GM10847 (cell line): ENCODE measurements around the gene RANBP10.

Source experiments
- POLR2A ChIP-seq: IDR thresholded peaks from 2 replicates; pipeline ENCODE4 v1.6.1; 2011; ENCODE audit not compliant: insufficient read length; ENCODE audit errors: extremely low read depth

Gene RANBP10

DNA sequence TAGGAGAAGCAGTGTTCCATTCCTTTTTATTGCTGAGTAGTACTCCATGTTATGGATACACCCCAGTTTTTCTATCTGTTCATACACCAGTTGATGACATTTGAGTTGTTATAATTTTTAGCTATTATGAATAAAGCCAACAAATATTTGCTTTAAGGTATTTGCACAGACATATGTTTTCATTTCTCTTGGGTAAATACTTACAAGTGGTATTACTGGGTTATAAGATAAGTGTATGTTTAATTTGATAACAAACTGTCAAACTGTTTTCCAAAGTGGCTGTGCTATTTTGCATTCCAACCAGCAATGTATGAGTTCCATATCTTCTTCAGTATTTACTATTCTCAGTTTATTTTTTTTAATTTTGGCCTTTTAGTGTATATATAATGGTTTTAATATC lies 59.5 kb downstream of the RANBP10 start:
- TF ChIP-seq POLR2A, result no peak

DNA sequence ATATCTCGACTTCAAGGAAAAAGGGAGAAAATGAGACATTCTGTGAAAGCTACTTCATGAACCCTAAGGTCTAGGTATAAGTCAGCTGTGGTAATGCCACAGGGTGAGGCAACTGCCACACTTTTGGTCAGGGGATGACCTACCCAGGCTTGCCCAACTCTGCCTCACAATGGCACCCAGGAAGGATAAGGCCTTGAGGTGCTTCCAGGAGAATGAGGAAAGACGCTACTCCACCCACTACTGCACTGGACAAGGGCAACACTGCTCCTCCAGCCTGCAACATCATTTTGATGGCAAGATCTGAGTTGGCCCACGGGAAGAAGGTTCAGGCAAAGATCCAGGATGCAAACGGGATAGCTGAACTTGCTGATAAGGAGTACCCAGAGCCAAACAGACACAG lies 65.2 kb downstream of the RANBP10 start:
- no peak for TF ChIP-seq POLR2A

DNA sequence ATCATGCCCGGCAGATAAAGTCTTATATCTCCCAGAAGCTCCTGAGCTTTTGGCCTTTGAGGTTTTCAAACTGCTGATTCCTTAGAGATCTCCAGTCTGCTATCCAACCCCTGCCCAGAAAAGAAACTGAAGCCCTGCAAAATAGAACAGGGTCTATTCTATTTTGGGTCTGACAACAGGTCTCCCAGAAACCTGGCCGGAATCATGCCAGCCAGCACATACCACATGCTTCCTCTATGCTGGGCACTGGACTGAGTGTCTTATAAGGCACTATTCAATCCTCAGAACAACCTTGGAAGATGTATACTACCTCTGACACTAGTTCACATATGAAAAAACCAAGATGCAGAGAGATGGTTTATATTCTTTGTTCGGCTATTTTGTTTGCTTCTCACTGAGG lies 66.0 kb downstream of the RANBP10 start:
- TF ChIP-seq POLR2A, result no peak

DNA sequence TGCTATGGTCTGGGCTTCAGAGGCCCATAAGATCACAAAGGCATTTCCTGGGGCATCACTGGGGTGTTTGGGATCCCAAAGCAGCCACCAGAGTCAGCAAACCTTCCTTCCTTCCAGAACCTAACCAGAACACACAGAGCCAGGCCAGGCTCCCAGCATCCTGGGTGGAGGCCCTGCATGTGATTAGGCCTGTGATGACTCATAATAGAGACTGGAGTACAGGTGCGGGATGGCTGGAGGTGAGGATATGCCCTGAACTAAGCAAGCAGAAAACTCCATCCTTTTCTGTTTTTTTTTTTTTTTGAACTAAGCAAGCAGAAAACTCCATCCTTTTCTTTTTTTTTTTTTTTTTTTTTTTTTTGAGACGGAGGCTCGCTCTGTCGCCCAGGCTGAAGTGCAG lies 69.5 kb downstream of the RANBP10 start:
- no peak for TF ChIP-seq POLR2A

DNA sequence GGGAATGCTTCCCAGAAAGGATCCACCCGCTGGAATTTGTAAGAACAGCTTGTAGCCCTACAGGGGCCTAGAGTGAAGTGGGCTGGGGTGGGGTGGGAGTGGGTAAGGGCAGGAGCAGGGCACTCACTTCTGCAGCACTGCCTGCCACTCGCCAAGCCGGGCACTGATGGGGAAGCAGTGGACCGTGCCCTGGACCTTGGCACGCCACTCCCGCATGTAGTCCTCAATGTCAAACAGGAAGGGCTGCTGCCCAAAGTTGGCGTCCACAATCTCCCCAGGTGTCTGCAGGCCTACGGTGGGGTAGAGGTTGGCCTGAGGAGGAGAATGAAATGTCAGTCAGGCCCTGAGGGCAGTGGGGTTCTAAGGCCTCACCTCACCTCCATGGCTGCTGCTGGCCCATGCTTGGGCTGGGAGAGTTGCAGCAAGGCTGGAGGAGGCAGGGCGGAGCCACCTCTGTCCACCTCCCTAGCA lies 71.6 kb downstream of the RANBP10 start:
- TF ChIP-seq POLR2A, result no peak

DNA sequence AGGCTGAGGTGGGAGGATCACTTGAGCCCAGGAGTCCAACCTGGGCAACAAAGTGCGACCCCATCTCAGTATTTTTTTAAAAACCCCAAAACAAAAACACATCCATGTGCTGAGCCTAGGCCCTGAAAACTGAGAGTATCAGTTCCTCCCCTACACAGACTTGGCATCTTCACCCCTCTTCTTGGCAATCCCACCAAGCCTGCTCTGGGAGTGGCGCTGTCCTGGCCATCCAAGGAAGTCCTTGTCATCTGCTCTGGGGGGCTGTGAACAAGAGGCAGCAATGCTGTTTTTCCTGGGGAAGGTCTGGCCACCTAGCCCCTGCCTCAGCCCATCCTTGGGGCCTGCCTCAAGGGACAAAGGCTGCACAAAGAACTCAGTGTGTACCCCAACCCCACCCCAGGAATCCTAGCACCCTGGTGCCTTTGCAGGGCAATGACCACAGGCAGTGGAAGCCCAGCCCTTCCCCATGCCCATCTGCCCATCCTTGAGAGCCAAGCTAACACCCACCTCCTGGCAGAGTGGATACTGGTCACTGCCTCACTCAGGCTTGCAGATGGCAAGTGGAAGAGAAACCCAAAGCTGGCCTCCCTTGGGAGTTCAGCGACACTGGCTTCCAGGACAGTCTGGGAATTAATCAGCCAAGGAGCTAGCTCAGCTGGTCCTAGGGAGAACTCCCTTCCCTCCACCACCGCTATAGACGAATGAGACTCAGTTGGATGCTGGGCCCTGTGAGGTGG lies 72.5 kb downstream of the RANBP10 start:
- TF ChIP-seq POLR2A, result no peak

DNA sequence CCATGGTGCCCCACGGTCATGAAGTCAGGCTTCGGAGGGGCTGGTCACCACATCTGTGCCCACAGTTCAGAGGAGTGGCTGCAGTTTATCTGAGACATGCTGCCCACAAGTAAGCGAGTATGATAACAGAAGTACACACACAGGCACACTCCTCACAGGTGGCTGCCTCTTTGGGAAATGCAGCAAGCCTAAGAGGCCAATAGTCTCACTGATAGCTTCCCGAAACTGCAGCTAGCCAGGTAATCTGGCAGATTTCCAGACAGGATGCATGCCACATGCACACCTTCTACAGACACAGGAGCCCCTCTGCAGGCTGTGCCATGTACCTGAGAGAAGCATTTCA lies 74.6 kb downstream of the RANBP10 start:
- no peak for TF ChIP-seq POLR2A

DNA sequence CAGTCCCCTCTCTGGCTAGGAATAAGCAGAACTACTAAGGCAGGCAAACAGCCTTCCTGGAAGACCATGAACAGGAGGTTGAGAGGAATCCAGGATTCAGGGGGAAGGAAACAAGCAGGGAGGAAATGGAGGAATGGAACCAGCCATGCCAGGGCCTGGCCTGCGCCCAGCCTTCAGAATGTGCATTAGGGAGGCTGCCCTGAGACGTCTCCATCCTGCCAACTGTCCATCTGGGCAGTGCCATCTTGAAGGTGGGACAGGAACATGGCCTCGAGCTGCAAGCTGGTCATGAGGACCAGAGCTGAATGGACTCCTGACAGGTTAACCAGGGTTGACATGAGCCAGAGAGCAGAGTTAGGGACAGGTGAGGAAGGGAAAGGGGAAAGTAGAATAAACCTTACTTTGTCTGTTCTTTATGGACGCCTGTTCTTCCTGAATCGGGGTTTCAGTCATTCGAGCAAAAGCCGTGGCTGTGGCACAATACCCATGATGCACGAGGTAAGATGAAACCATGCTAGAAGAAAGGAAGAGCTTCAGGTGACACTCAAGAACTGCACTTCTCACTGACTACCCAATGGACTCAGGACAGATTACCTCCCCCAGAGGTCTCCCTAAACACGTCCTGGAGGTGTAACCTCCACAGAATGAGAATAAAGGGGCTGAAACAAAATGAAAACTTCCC lies 75.1 kb downstream of the RANBP10 start:
- no peak for TF ChIP-seq POLR2A

DNA sequence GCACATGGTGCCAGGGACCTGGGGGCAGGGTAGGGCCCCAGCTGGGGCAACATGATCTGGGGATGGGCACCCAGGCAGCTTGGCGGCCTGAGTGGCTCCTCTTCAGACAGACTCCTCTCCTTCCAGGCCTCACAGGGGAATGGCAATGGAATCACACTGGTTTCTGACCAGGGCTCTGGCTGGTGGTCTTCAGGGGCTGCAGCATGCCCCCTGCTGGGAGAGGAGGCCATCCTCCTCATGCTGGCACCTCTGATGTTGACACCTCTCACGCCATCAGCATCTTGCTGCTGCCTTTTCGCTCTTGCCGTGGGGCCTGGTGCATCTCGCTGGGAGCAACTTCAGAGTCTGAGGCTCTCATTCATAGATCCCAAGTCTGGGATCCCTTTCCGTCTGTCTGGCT lies 76.0 kb downstream of the RANBP10 start:
- TF ChIP-seq POLR2A, result no peak

DNA sequence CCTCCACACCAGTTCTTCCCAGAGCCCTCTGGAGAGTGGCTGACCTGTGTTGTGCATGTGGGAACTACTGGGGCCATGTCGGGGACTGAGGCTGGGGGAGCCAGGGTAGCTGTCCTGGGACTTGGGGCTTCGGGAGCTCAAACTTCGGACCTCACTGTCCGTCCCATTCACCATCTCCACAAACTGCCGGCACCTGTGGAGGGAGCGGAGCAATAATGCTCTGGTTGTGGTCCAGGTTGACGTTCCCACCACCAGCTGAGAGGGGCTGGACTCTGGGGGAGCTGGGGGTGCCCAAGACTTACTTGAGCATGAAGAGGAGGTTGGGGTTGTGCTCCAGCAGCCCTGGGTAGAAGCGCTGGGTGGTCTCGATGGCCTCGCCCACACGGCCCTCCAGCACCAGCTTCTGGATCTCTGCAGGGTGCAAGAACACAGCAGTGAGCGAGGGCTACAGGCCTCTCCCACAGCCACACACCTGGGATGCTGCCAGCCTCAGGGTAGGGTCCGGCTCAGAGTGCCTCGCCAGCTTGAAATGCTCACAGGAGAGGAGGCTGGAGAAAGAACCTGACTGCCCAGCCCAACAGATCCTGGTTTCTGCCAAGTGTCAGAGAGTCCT lies 76.6 kb downstream of the RANBP10 start:
- no peak for TF ChIP-seq POLR2A

DNA sequence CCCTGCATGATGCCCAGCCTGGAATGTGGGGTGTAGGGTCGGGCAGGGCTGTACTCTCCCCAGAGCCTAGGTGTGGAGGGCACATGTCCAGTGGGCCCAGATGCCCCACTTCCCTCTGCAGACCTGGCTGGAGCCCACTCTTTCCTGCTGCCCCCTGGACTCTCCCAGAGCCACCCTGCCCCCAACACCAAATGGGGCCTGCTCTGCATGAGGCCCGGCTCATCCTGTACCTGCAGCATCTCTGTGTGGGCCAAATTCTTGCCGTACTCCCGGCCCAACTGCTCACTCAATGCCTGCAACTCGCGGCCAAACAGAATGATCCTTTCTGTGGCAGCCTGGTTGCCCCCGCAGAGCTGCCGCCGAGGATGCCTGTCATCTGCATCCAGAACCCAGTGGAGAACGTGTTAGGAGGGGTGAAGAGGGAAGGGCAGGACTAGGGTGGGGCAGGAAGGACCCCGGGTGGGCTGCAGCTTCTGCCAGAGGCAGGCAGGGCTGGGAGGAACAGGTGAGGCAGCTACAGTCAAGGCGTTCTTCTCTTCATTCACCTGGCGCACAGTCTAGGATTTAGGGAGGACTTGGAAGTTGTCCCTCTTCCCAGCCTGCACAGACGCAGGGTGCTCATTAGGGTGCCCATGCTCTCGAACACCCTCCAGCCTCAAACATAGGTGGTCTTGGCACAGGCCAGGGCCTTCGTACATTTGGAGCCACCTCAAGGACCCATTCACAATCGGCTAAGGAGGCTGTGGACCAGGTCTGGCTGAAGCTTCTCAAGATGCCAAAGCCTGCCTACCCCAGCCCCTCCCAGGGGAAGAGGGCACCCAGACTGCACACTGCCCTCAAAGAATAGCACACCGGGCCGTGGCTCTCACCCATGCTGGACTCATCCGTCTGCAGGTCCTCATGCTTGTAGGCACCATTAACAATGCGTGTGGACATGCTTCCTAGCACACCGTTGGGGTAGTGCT lies 78.6 kb downstream of the RANBP10 start:
- no peak for TF ChIP-seq POLR2A

DNA sequence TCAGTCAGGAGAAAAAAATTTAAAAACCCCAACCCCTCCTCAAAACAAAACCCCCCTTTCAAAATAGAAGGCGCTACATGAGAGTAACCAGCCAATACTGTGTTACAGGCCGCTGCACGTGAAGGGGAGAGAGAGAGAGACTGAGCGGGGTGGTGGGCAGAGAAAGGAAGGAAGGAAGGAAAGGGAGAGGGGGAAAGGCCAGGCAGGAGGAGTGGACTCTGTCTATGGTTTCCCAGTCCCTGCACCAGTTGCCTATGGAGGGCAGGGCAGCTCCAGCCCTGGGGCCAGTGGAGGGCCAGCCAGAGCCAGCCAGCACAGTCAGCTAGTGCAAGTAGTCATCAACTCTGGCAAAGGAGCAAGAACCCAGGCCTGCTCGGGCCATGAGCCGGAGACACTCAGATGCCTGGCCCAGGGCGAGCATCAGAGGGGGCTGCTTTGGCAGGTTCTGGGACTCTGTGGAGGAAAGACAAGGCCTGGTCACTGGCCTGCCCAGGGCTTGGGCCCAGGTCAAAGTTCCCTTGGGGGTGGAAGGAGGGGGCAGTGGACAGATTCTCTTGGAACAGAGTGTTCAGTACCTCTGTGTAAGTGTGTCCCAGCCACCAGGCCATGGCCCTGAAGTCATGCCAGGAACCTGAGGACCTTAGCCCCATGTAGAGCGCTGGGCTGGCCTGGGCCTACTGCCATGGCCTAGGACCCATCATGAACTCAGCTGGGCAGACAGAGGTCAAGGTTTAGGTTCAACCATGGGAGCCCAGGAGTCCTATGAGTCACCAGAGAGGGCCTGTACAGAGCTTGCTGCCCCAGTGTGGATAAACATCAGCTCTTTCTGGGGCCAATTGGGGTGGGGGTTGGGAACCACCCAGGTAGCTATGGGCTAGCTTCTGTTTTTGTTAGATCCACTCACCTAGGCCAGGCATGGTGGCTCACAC lies 80.0 kb downstream of the RANBP10 start:
- no peak for TF ChIP-seq POLR2A

DNA sequence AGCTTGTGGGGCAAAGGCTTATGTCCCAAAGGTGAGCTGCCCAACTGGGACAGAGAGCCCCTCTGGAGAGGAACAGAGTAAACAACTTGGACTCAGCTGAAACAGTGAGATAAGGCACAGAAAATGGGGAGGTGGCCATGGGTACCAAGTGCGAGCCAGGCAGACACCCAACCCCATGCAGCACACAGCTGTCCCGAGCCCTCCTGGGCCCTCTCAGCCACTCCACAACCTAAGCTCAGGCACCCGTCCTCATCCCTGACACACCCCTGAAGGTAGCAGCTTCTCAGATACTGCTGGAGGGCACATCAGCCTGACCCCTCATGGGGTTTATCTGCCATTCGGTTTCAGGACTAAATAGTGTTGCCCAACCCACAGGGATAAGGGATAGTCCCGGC lies 82.5 kb downstream of the RANBP10 start:
- TF ChIP-seq POLR2A, result no peak
